Stimulated activated effector memory CD8-positive, alpha-beta T cell treated with anti-CD3 and anti-CD28 coated beads, Interleukin-12 subunit alpha, Interleukin-12 subunit beta, amount 100 ng/mL, for 72 hours (primary cell): ENCODE results near the gene MARK3.
A peak's percentile ranks its signal among the peaks of the same experiment; 100 is the strongest.

Source experiments
- ATAC-seq: fragments of 150-1000 bp; cut with Tn5 transposase; 2 replicates; pipeline ENCODE4 v1.10.0; 2021
- DNase-seq, 2 donors: peaks; one replicate each; pipeline ENCODE4 v3.0.0; 2021 to 2022; ENCODE audit warnings: low spot score in 2 of 2
- H3K27ac Mint-ChIP-seq: one replicate; pipeline ENCODE4 v1.8.0; 2022; ENCODE audit warnings: mild to moderate bottlenecking, mixed read lengths
- H3K36me3 Mint-ChIP-seq: one replicate; pipeline ENCODE4 v1.8.0; 2022; ENCODE audit warnings: mild to moderate bottlenecking, mixed read lengths
- H3K4me1 Mint-ChIP-seq: one replicate; pipeline ENCODE4 v1.8.0; 2022; ENCODE audit warnings: mixed read lengths
- H3K4me3 Mint-ChIP-seq: one replicate; pipeline ENCODE4 v1.8.0; 2022; ENCODE audit warnings: mild to moderate bottlenecking, mixed read lengths
- H3K9me3 Mint-ChIP-seq: one replicate; pipeline ENCODE4 v1.8.0; 2022; ENCODE audit warnings: mixed read lengths

MARK3 gene

DNA sequence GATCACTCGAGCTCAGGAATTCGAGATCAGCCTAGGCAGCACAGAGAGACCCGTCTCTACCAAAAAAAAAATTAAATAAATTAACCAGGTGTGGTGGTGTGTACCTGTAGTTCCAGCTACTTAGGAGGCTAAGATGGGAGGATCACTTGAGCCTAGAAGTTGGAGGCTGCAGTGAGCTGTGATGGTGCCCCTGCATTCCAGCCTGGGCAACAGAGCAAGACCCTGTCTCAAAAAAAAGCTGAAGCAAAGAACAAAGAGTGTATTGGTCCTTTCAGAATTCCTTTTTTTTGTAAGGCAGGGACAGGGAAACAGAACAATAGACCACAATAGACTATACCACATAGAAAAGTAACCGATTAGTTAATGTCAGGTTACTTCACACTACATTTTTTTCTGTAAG, 47.4 kb downstream of the MARK3 start:
- DNase-seq (no peak), ATAC-seq (no peak)
- Mint-ChIP-seq H3K36me3 (peaks cover 12% of the 10 kb centered on the region), H3K4me3 (no peak overlapping the region), H3K27ac (no peak overlapping the region), H3K9me3 (no peaks in the 10 kb centered on the region), H3K4me1 (peaks cover 28% of the 10 kb centered on the region)

- Mint-ChIP-seq H3K27ac (no peak overlapping the region), H3K4me1 (peaks cover 22% of the 10 kb centered on the region), H3K36me3 (peaks cover 19% of the 10 kb centered on the region), H3K9me3 (no peaks in the 10 kb centered on the region), H3K4me3 (no peak overlapping the region)
- DNase-seq (no peak), ATAC-seq (no peak)
These were observed 48.8 kb downstream of the MARK3 start for GRCh38 chr14:103433916-103434563.

DNA sequence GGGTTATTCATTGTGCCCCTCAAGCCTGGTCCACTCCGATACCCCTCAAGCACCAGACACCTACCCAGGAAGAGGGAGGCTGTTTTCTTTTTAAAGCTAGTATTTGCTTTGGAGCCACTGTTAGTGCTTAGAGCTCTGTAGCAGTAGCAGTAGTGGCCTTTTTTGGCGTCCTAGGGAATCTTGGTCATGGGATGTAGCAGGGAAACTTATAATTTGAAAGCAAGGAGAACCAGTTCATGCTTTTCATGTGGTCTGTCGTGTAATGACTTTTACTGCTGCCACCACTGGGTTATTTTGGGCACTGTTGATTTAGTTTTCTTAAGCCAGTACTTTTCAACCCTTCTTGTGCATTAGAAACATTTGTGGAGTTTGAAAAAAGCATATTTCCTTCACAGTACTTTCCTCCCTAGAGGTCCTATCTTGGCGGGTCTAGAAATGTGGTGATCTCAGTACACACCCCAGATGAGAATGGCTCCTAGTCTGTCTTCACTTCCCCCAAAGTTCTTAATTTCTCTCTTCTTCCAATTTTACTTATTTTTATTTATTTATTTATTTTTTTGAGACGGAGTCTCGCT, 49.7 kb downstream of the MARK3 start:
- Mint-ChIP-seq H3K4me1 (peaks cover 19% of the 10 kb centered on the region), H3K4me3 (no peak overlapping the region), H3K36me3 (peaks cover 23% of the 10 kb centered on the region)

GRCh38 chr14:103436533-103436932, 51.3 kb downstream of the MARK3 start:
- peaks cover 28% of the 10 kb centered on the region for H3K36me3 Mint-ChIP-seq
- DNase-seq, result no peak
- ATAC-seq, result no peak
- peak overlapping the region; percentile 56 for H3K27ac Mint-ChIP-seq
- H3K4me1 Mint-ChIP-seq, result peaks cover 15% of the 10 kb centered on the region
- H3K9me3 Mint-ChIP-seq, result no peaks in the 10 kb centered on the region
- no peak overlapping the region for H3K4me3 Mint-ChIP-seq

More for the DNA sequence above, 49.7 kb downstream of the MARK3 start:
- H3K27ac Mint-ChIP-seq, result peak overlapping the region; percentile 37
- no peaks in the 10 kb centered on the region for H3K9me3 Mint-ChIP-seq
- ATAC-seq (no peak), DNase-seq (no peak)

- ATAC-seq (no peak), DNase-seq (no peak)
- no peak overlapping the region for H3K27ac Mint-ChIP-seq
These were observed 57.1 kb downstream of the MARK3 start for GRCh38 chr14:103442288-103442687.

DNA sequence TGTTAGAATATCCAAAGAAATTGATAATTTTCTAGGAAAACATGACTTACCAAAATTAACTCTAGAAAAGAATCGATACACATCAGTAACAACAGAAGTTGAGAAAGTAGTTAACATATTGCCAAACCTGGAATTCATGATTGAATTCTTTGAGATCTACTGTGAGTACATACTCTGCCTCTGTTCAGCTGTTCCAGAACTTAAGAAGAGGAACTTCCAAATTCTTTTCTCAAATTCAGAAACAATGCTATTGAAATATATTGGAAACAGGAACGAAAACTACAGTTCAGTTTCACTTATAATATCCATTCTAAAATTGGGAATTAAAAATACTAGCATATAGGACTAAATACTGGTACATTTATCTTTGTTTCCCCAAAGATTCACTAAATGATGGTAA, 57.9 kb downstream of the MARK3 start:
- peaks cover 46% of the 10 kb centered on the region for H3K4me1 Mint-ChIP-seq
- no peak for DNase-seq
- H3K27ac Mint-ChIP-seq, result peak overlapping the region; percentile 49
- no peak overlapping the region for H3K4me3 Mint-ChIP-seq
- no peak for ATAC-seq
- no peaks in the 10 kb centered on the region for H3K9me3 Mint-ChIP-seq
- peaks cover 46% of the 10 kb centered on the region for H3K36me3 Mint-ChIP-seq

More at GRCh38 chr14:103442288-103442687, 57.1 kb downstream of the MARK3 start:
- H3K9me3 Mint-ChIP-seq, result no peaks in the 10 kb centered on the region
- peaks cover 48% of the 10 kb centered on the region for H3K36me3 Mint-ChIP-seq
- H3K4me1 Mint-ChIP-seq, result peaks cover 37% of the 10 kb centered on the region
- H3K4me3 Mint-ChIP-seq, result no peak overlapping the region

DNA sequence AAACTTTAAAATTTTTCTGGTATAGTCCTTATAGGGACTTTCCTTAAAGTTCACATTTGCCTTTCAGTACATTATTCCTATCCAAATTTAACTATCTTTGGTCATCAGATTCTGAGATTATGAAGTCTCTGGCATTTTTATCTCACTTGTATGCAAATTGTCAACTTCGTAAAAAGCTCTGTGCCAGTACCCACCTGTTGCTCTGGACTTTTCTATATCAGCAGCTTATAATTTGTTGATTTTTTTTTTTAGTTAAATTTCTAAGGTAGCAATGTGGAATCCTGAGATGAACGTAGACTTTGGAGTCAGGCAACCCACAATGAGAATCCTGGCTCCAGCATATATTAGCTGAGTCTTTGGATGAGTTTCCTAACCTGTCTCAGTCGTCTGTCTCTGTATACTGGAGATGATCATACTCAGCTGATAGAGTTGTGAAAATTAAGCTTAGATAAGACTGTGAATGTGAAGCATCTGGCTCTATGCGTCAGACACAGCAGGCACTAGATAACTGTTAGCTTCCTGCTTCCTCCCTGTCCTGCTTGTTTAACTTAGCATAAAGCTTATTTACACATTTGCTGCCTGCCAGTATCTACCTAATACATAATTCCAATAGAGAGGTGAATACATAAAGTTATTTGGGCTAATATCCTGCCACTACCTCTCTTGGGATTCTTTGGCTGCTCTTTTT, 59.8 kb downstream of the MARK3 start:
- H3K36me3 Mint-ChIP-seq, result peaks cover 36% of the 10 kb centered on the region
- ATAC-seq (no peak), DNase-seq (no peak)
- no peak overlapping the region for H3K4me3 Mint-ChIP-seq
- H3K9me3 Mint-ChIP-seq, result no peaks in the 10 kb centered on the region
- peak overlapping the region; percentile 29 for H3K27ac Mint-ChIP-seq
- peaks cover 42% of the 10 kb centered on the region for H3K4me1 Mint-ChIP-seq

DNA sequence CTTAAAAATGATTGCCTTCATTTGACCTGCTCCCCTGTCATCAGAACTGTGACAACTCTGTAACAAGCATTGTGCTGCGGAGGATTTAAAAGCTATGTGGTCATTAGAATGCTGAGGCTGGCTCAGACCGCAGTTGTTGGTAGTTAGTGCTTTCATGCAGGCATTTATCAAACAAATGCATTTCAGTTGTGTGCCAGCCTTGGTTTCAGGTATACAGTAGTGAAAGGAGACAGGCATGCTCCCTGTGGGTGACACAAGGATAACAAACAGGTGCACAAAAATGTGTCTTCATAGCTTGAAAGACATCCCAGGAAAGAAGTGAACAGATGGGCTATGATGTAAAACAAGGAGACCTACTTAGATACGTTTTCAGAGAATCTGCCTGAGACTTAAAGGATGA, 60.6 kb downstream of the MARK3 start:
- H3K27ac Mint-ChIP-seq, result peak overlapping the region; percentile 29

GRCh38 chr14:103448097-103448496, 62.9 kb downstream of the MARK3 start:
- no peak for DNase-seq
- peaks cover 41% of the 10 kb centered on the region for H3K4me1 Mint-ChIP-seq
- peaks cover 32% of the 10 kb centered on the region for H3K36me3 Mint-ChIP-seq
- H3K27ac Mint-ChIP-seq, result no peak overlapping the region
- no peak for ATAC-seq
- no peak overlapping the region for H3K4me3 Mint-ChIP-seq
- no peaks in the 10 kb centered on the region for H3K9me3 Mint-ChIP-seq

More for the DNA sequence above, 60.6 kb downstream of the MARK3 start:
- DNase-seq, result no peak
- Mint-ChIP-seq H3K36me3 (peaks cover 27% of the 10 kb centered on the region), H3K9me3 (no peaks in the 10 kb centered on the region), H3K4me3 (no peak overlapping the region), H3K4me1 (peaks cover 42% of the 10 kb centered on the region)
- ATAC-seq, result no peak

GRCh38 chr14:103449634-103450161, 64.5 kb downstream of the MARK3 start:
- Mint-ChIP-seq H3K4me1 (peaks cover 31% of the 10 kb centered on the region), H3K9me3 (no peaks in the 10 kb centered on the region)

DNA sequence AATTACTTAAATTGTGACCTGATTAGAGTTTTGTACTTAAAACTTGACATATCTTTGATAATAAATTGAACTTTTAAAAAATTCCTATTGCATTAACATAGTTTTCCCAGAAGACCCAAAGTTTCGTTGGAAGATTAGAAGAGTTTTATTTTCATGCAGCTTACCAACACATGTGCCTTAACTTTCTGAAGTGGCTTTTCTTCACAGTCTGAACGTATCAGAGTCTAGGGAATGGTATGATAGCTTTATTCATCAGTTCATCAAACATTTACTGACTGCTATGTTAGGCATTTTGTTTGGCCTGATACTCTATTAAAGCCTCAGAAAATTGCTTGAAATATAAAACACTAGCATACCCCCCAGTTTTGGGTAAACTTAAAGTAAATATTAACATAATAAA, 65.2 kb downstream of the MARK3 start:
- Mint-ChIP-seq H3K9me3 (no peaks in the 10 kb centered on the region), H3K27ac (no peak overlapping the region), H3K4me1 (peaks cover 26% of the 10 kb centered on the region), H3K4me3 (no peak overlapping the region), H3K36me3 (peaks cover 40% of the 10 kb centered on the region)
- DNase-seq (no peak), ATAC-seq (no peak)

More at GRCh38 chr14:103449634-103450161, 64.5 kb downstream of the MARK3 start:
- no peak for DNase-seq
- no peak for ATAC-seq
- H3K4me3 Mint-ChIP-seq, result no peak overlapping the region
- peaks cover 33% of the 10 kb centered on the region for H3K36me3 Mint-ChIP-seq
- H3K27ac Mint-ChIP-seq, result no peak overlapping the region

- Mint-ChIP-seq H3K4me1 (peaks cover 22% of the 10 kb centered on the region), H3K27ac (no peak overlapping the region), H3K9me3 (no peaks in the 10 kb centered on the region), H3K4me3 (no peak overlapping the region), H3K36me3 (peaks cover 43% of the 10 kb centered on the region)
- DNase-seq (no peak), ATAC-seq (no peak)
These were observed 66.2 kb downstream of the MARK3 start for GRCh38 chr14:103451401-103451800.

DNA sequence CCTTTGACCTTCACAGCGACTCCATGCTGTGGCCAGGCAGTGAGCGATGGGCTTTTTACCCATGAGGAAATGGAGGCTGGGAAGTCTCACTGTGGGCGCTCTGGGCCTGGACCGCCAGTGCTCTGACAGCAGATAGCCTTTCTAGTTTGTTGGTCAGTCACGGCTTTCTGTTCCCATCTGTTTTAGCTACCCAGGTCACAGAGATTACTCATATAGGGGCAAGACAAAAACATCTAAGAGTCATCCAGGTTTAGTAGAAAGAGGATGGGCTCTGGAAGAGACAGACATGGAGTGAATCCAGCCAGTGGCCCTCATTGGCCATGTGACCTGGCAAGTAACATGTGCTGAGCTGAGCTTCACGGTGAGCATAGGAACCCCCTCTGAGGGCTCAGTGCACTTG, 68.6 kb downstream of the MARK3 start:
- peak overlapping the region; percentile 40 for H3K27ac Mint-ChIP-seq
- no peak overlapping the region for H3K4me3 Mint-ChIP-seq
- H3K9me3 Mint-ChIP-seq, result no peaks in the 10 kb centered on the region
- ATAC-seq, result no peak
- H3K36me3 Mint-ChIP-seq, result peaks cover 59% of the 10 kb centered on the region
- DNase-seq, result no peak
- H3K4me1 Mint-ChIP-seq, result peaks cover 8% of the 10 kb centered on the region

DNA sequence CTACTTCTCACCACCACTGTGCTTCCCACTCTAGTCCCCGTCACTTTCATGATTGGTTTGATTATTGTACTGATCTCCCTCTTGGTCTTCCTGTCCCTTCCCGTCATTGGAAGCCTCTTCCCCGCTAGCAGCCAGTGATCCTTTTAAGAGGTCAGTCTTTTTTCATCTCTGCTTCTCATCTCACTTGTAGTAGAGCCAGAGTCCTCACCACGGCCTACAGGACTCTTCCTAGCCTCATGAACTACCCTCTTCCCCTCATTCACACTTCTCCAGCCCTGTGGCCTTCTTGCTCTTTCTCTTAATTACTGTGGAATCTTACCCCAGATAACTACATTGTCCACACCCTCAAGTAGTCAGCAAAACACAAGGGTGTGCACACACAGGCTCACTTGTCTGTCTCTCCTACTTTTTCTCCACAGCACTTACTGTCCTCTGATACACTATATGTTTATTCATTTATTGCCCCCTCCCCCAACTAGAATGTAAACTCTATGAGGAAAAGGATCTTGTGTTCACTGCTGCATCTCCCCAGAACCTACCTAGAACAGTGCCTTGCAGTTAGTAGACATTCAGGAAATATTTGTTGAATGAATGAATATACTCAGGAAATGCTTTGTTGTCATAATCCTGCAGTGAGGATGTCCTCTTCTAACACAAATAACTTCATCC, 71.1 kb downstream of the MARK3 start:
- Mint-ChIP-seq H3K9me3 (no peaks in the 10 kb centered on the region), H3K4me1 (peaks cover 8% of the 10 kb centered on the region), H3K4me3 (no peak overlapping the region), H3K27ac (peak overlapping the region; percentile 21), H3K36me3 (peaks cover 77% of the 10 kb centered on the region)
- ATAC-seq (no peak), DNase-seq (no peak)

DNA sequence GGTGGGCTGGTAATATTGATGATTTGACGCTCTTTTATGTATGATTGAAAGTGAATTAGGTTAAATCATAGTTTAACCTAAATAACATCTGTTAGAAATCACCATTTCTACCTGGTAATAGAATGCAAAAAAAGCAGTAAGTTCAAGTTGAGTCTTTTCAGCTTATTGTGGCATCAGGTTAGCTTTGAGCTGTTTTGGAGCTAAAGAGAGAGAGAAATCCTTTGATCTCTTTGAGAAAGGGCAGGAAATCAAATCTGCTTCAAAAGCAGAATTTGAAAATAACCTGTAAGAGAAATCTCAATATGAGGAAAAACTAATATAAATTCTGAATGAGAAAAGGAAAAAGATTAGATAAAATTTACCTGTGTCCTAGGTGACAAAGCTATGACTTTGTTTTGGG, 75.2 kb downstream of the MARK3 start:
- DNase-seq (no peak), ATAC-seq (no peak)
- Mint-ChIP-seq H3K9me3 (no peaks in the 10 kb centered on the region), H3K4me3 (no peak overlapping the region), H3K36me3 (peaks cover 79% of the 10 kb centered on the region), H3K4me1 (peaks cover 19% of the 10 kb centered on the region), H3K27ac (no peak overlapping the region)
